Stimulated activated effector memory CD8-positive, alpha-beta T cell treated with anti-CD3 and anti-CD28 coated beads, Interleukin-12 subunit alpha, Interleukin-12 subunit beta, amount 100 ng/mL, for 72 hours (primary cell): ENCODE measurements around the gene TSR3.

Experiments
- ATAC-seq: fragments of 150-1000 bp; cut with Tn5 transposase; 2 replicates; pipeline ENCODE4 v1.10.0; 2021
- DNase-seq, 2 donors: peaks; one replicate each; pipeline ENCODE4 v3.0.0; 2021 to 2022; ENCODE audit warnings: low spot score in 2 of 2
- H3K27ac Mint-ChIP-seq: one replicate; pipeline ENCODE4 v1.8.0; 2022; ENCODE audit warnings: mild to moderate bottlenecking, mixed read lengths
- H3K36me3 Mint-ChIP-seq: one replicate; pipeline ENCODE4 v1.8.0; 2022; ENCODE audit warnings: mild to moderate bottlenecking, mixed read lengths
- H3K4me1 Mint-ChIP-seq: one replicate; pipeline ENCODE4 v1.8.0; 2022; ENCODE audit warnings: mixed read lengths
- H3K4me3 Mint-ChIP-seq: one replicate; pipeline ENCODE4 v1.8.0; 2022; ENCODE audit warnings: mild to moderate bottlenecking, mixed read lengths
- H3K9me3 Mint-ChIP-seq: one replicate; pipeline ENCODE4 v1.8.0; 2022; ENCODE audit warnings: mixed read lengths

The TSR3 gene

DNA sequence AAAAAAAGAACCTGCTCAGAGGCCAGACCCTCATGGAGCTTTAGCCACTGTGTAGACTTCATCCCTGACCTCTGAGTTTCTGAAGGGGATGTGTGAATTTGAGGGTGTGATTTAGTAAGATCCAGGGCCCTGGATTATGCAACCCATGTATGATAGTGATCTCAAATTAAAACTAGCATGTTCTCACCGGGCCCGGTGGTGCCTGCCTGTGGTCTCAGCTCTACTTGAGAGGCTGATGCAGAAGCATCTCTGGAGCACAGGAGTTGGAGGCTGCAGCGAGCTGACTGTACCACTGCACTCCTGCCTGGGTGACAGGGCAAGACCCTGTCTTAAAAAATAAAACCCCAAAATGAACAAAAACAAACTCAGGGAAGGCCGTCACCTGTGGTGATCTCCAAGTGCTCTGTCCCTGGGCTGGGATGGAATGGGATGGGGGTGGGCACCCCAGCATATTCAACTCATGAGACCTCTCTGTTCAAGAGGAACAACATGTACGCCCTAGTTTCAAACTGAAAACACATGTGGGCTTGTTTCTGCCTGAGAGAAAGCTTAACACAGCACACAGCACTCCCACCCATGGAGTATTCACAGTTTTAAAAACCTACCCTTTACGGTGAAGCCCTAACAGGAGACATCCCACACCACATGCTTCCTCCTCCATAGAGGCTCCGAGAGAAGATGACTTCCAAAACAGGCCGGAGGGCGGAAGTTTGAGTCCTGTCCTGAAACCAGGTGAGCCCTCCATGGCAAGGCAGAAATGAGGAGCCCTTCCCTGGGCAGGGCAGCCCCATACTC is 30.1 kb upstream of the TSR3 start:
- no peak overlapping the region for H3K27ac Mint-ChIP-seq

GRCh38 chr16:1380195-1380594 is 28.5 kb upstream of the TSR3 start:
- peaks cover 22% of the 10 kb centered on the region for H3K4me1 Mint-ChIP-seq
- peak overlapping the region; percentile 82 for H3K4me3 Mint-ChIP-seq
- peak overlapping the region; percentile 96 for H3K27ac Mint-ChIP-seq
- peaks cover 69% of the 10 kb centered on the region for H3K36me3 Mint-ChIP-seq
- H3K9me3 Mint-ChIP-seq = no peaks in the 10 kb centered on the region
- DNase-seq = no peak
- ATAC-seq = no peak

More for the DNA sequence above, 30.1 kb upstream of the TSR3 start:
- H3K4me3 Mint-ChIP-seq = no peak overlapping the region
- ATAC-seq (no peak), DNase-seq (no peak)
- H3K36me3 Mint-ChIP-seq = peaks cover 63% of the 10 kb centered on the region
- no peaks in the 10 kb centered on the region for H3K9me3 Mint-ChIP-seq
- H3K4me1 Mint-ChIP-seq = peaks cover 22% of the 10 kb centered on the region

GRCh38 chr16:1379304-1380076 is 27.8 kb upstream of the TSR3 start:
- Mint-ChIP-seq H3K4me3 (peak overlapping the region; percentile 82), H3K9me3 (no peaks in the 10 kb centered on the region), H3K27ac (peak overlapping the region; percentile 96), H3K36me3 (peaks cover 63% of the 10 kb centered on the region), H3K4me1 (peaks cover 22% of the 10 kb centered on the region)
- DNase-seq = peak; percentile 69 to 84
- ATAC-seq = peak; percentile 79

- H3K27ac Mint-ChIP-seq = peak overlapping the region; percentile 96
- peaks cover 63% of the 10 kb centered on the region for H3K36me3 Mint-ChIP-seq
- DNase-seq = peak; percentile 58 to 81
- peak; percentile 88 for ATAC-seq
- H3K4me3 Mint-ChIP-seq = peak overlapping the region; percentile 82
- H3K9me3 Mint-ChIP-seq = no peaks in the 10 kb centered on the region
- peaks cover 22% of the 10 kb centered on the region for H3K4me1 Mint-ChIP-seq
These were observed 27.2 kb upstream of the TSR3 start for GRCh38 chr16:1378804-1379303.

DNA sequence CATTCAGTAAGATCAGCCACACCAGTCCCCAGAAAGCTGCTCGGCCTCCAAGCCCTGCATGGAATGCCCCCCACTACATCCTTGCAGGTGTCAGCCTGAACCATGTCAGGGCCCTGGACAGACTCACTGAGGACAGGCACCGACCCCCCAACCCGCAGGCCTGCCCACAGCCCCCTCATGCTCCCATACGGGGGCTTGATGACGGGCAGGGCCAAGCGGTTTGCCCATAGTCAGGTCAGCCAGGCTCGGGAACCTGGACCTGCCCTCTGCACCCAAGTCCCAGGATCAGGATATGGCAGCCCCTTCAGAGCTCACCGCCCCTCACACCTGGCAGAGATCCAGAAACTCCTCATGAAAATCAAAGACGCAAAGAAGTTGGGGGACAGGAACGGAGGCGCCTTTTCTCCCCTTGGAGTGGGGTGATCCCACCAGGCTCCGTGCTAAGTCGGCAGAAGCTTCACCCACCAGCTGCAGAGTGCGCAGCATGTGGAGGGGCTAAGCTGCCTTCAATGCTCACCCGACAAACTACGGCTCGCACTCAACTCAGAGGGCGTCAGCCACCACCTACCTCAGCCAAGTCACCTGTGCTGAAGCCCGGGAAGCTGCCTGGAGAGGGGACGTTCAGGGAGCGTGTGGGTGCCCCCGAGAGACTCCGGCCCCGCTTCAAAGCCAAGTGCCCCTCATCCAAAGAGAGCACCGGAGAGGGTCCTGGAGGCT is 26.6 kb upstream of the TSR3 start:
- Mint-ChIP-seq H3K36me3 (peaks cover 61% of the 10 kb centered on the region), H3K4me1 (peaks cover 22% of the 10 kb centered on the region), H3K27ac (peak overlapping the region; percentile 96), H3K9me3 (no peaks in the 10 kb centered on the region), H3K4me3 (peak overlapping the region; percentile 82)
- no peak for ATAC-seq
- DNase-seq = no peak

- DNase-seq (no peak), ATAC-seq (no peak)
- peaks cover 22% of the 10 kb centered on the region for H3K4me1 Mint-ChIP-seq
- H3K27ac Mint-ChIP-seq = peak overlapping the region; percentile 96
- peak overlapping the region; percentile 82 for H3K4me3 Mint-ChIP-seq
- H3K36me3 Mint-ChIP-seq = peaks cover 53% of the 10 kb centered on the region
- no peaks in the 10 kb centered on the region for H3K9me3 Mint-ChIP-seq
These were observed 25.8 kb upstream of the TSR3 start for GRCh38 chr16:1377406-1378010.

DNA sequence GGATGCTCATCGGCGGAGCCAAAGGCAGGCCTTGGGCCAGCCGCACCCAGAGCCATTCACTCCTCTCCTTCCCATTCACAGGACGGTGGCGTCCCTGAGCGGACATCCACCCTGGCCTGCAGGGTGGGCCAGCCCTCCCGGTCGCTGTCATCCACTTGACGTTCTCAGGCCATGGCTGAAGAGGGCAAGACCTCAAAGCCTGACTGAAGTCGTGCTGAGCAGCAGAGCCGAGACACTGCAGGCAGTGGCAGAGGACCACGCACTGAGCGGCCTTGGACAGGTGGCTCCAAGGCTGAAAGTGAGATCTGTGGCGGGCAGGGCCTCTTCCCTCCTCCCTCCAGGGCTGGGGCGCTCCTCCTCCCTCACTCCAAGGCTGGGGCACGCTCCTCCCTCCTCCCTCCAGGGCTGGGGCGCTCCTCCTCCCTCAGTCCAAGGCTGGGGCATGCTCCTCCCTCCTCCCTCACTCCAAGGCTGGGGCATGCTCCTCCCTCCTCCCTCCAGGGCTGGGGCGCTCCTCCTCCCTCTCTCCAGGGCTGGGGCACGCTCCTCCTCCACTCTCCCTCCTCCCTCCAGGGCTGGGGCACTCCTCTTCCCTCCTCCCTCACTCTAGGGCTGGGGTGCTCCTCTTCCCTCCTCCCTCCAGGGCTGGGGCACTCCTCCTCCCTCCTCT is 24.2 kb upstream of the TSR3 start:
- Mint-ChIP-seq H3K9me3 (no peaks in the 10 kb centered on the region), H3K4me3 (no peak overlapping the region), H3K36me3 (peaks cover 51% of the 10 kb centered on the region), H3K4me1 (peaks cover 22% of the 10 kb centered on the region), H3K27ac (peak overlapping the region; percentile 81)
- no peak for ATAC-seq
- no peak for DNase-seq

DNA sequence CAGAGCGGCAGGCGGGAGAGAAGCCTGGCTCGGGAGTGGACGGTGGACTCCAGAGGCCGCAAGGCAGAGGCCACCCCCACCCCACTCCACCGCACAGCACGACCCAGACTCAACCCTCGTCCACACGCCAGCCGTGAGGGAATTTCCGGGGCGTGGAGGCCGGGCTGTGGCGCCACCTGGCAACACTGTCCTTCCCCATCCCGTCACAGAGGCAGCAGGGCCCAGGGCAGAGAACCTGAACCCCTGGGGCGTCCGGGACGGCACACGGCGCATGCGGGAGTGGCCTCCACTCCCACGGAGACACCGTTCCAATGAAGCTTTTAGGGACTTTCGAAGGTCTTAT is 23.6 kb upstream of the TSR3 start:
- ATAC-seq = no peak
- Mint-ChIP-seq H3K27ac (no peak overlapping the region), H3K36me3 (peaks cover 51% of the 10 kb centered on the region), H3K4me3 (no peak overlapping the region), H3K9me3 (no peaks in the 10 kb centered on the region), H3K4me1 (peaks cover 21% of the 10 kb centered on the region)
- DNase-seq = no peak

DNA sequence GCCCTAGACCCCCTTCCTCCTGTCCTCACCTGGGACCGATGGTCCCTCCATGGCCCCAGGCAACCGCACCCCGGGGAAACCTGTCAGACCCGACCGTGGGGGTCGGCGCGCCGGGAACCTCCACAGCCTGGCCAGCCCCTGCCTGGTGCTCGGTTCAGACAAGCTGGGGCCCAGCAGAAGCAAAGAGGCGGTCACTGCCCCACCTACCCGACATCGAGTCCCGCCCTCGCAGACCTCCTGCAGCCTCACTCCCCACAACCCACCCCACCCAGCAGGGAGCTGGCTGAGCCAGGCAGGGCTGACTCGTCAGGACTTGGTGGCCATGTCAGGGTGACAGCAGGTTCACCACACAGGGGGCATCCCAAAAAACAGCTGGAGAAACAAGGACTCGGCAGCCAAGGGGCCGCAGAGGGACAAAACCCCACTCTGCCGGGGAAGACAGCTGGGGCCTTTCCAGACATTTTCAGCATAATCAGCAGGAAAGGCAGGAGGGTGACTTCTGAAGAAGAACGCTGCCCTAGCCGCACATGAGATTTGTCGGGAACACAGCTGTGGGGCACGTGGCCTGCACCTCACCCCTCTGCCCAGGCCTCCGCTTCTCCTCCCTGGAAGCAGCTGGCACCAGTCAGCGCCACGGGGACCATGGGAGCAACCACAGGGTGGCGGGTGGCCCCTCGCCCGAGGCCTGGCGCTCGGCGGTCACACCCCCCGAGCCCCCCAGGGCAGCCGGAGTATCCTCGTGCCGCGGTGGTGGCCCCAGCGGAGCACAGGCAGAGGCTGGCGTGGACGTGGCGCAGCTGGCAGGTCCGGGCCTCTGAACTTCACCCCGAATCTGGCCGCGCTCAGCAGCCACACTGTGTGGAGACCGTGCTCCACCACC is 23.0 kb upstream of the TSR3 start:
- Mint-ChIP-seq H3K36me3 (peaks cover 52% of the 10 kb centered on the region), H3K27ac (no peak overlapping the region), H3K4me3 (no peak overlapping the region), H3K4me1 (peaks cover 16% of the 10 kb centered on the region), H3K9me3 (no peaks in the 10 kb centered on the region)
- DNase-seq (no peak), ATAC-seq (no peak)

DNA sequence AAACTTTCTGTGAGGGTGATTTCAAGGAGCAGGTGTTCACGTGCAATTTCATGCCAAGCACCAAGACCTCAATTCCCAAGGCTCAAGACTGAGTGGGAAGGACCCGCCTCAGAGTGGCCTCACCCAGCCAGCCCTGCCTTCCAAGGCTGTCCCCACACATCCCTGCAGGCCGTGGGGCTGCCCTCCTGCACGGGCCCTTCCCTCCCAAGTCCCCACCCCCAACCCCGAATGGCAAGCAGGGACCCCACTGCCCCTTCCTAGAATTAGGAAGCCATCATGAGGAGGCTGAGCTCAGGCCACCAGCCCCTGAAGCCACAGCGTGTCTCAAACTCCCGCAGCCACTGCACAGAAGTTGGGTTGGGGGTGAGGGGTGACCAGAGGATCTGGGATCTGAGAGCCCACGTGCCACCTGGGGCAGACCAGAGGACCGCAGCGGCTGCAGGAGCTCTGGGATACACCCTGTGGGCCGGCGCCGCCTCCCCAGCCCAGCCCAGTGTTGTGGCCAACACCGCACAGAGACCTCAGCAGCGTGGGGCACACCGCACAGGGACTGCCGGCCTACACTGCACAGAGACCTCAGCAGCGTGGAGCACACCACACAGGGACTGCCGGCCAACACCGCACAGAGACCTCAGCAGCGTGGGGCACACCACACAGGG is 20.7 kb upstream of the TSR3 start:
- Mint-ChIP-seq H3K4me1 (no peaks in the 10 kb centered on the region), H3K27ac (no peak overlapping the region), H3K36me3 (peaks cover 56% of the 10 kb centered on the region), H3K4me3 (no peak overlapping the region), H3K9me3 (no peaks in the 10 kb centered on the region)
- ATAC-seq (no peak), DNase-seq (no peak)

DNA sequence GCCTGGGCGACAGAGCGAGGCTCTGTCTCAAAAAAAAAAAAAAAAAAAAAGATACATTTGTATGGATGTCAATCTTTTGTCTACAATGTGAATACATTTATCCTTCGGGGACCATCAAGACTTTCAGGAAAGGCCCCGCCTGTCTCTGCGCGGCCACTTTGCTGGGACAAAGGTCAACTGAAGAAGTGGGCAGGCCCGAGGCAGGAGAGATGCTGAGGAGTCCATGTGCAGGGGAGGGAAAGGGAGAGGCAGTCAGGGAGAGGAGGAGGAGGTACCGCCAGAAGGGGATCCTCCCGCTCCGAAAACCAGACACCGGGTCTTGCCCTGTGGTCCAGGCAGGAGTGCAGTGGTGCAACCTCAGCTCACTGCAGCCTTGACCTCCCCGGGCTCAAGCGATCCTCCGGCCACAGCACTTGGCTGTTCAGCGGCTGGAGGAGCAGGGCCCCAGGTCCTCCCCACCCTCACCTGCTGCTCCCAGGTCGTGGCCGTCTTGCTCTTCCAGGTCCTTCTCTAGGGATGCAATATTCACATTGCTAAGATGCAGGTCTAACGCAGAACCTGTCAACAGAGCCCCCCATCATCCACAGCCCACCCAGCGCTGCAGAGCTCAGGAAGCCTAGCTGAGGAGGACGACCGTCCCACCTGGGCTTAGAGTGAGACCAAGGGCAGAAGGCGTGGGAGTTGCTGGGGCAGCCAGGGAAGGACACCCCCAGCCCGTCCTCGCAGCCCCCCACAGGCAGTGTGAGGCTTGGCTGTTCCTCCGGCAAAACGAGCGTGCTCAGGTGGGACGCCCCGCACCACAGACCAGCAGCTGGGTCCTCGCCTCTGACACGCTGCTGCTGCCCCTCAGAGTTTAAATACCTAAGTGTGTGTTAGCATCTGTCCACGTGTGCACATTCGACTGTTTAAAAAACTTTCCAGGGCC is 19.6 kb upstream of the TSR3 start:
- peaks cover 54% of the 10 kb centered on the region for H3K36me3 Mint-ChIP-seq
- DNase-seq = no peak
- H3K27ac Mint-ChIP-seq = no peak overlapping the region
- H3K4me1 Mint-ChIP-seq = no peaks in the 10 kb centered on the region
- H3K9me3 Mint-ChIP-seq = no peaks in the 10 kb centered on the region
- H3K4me3 Mint-ChIP-seq = no peak overlapping the region
- no peak for ATAC-seq

DNA sequence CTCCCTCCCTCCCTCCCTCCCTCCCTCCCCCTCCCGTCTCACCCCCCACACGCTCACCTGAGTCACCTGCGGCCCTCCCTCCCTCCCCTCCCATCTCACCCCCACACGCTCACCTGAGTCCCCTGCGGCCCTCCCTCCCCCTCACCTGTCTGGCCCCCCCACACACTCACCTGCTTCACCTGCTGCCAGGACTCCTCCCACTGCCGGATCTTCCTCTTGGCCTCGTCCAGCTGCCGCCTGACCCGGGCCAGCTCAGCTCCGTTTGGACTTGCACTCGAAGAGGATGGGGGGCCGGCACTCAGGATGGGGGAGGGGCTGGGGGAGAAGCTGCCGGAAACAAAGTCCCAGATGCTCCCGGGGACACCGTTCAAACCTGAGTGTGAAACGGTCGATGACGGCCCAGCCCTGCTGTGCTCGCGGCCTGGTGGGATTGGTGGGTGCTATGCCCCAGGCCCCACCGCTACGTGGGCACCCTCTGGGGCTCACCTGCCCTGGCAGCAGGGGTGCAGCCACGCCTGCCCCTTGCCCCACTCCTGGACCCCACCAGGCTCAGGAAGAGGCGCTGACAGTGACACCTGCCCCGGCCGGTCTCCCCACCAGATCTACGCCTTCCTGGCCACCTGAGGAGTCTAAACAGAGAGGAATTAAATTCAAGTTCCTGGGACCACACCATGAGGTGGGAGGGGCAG is 16.0 kb upstream of the TSR3 start:
- no peak overlapping the region for H3K27ac Mint-ChIP-seq
- H3K4me3 Mint-ChIP-seq = no peak overlapping the region
- ATAC-seq (no peak), DNase-seq (no peak)
- H3K36me3 Mint-ChIP-seq = peaks cover 88% of the 10 kb centered on the region
- H3K9me3 Mint-ChIP-seq = no peaks in the 10 kb centered on the region
- no peaks in the 10 kb centered on the region for H3K4me1 Mint-ChIP-seq
